Measurements from ENCODE around the gene ST3GAL3. TPM values are rescaled to one million over a fixed set of nuclear protein-coding genes. Genes with fewer than 3 reads are reported as not detected.

Gene ST3GAL3
- total and polyA plus RNA-seq, 2 experiments from 2014 or later, result 4.5 to 7.0 TPM

DNA sequence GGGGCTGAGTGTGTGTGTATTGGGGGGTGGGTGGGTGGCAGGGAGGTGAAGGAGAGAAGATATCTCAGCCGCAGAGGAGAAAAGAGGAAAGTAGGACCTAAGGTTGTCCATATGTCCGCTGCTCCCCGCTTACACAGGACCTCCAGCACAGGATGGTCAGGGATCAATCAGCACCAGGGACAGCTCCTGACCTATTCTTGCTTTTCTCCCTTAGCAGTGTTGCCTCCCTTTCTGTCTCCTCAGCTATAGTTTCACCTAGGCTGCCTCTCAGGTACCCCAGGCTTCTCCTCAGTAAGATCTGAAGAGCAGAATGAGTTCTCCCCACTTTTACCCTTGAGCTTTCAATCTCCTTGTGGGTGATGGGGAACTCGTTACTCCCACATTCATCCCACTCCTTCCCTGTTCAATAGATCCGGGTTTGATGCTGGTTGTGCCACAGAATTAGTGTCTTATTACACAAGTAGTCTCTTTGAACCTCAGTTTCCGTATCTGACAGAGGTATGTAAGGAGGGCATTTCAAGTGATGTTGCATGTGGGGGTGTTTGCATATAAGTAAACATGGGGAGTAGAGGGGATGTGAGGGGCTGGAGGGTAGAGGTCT is 261.1 kb downstream of the ST3GAL3 start:
- Histone ChIP-seq H3K27me3 (ENCODE audit: insufficient read depth) (no peaks in the 10 kb centered on the region), H3K79me2 (replicated peaks; ENCODE audit: insufficient read depth) (peaks cover 9% of the 10 kb centered on the region), H3K36me3 (ENCODE audit: insufficient read depth) (no peaks in the 10 kb centered on the region), H3K4me3 (no peak overlapping the region), H3K4me2 (no peak overlapping the region), H3F3A (replicated peaks; ENCODE audit: low read depth) (no peaks in the 10 kb centered on the region; the same call in 1 of the 2 replicates), H2AFZ (no peak overlapping the region), H3K4me1 (ENCODE audit: insufficient read depth) (peaks cover 11% of the 10 kb centered on the region; the same call in 1 of the 2 replicates), H3K27ac (ENCODE audit: low read depth) (no peak overlapping the region), H3K9me2 (ENCODE audit: insufficient read depth) (no peaks in the 10 kb centered on the region), H4K20me1 (replicated peaks; ENCODE audit: insufficient read depth) (peaks cover 3% of the 10 kb centered on the region; the same call in 1 of the 2 replicates)
- TF ChIP-seq STAT1 (IDR thresholded peaks at IDR 0.05; ENCODE audit: unreplicated experiment) (no peak), JUNB (IDR thresholded peaks at IDR 0.05; ENCODE audit: unreplicated experiment) (no peak), NANOG (IDR thresholded peaks at IDR 0.05; ENCODE audit: borderline replicate concordance) (no peak)
- TF ChIP-seq, protein P1, sequence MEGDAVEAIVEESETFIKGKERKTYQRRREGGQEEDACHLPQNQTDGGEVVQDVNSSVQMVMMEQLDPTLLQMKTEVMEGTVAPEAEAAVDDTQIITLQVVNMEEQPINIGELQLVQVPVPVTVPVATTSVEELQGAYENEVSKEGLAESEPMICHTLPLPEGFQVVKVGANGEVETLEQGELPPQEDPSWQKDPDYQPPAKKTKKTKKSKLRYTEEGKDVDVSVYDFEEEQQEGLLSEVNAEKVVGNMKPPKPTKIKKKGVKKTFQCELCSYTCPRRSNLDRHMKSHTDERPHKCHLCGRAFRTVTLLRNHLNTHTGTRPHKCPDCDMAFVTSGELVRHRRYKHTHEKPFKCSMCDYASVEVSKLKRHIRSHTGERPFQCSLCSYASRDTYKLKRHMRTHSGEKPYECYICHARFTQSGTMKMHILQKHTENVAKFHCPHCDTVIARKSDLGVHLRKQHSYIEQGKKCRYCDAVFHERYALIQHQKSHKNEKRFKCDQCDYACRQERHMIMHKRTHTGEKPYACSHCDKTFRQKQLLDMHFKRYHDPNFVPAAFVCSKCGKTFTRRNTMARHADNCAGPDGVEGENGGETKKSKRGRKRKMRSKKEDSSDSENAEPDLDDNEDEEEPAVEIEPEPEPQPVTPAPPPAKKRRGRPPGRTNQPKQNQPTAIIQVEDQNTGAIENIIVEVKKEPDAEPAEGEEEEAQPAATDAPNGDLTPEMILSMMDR (conservative IDR thresholded peaks at IDR 0.05; ENCODE audit: low read depth in 2 of 2), result no peak
- TF ChIP-seq, protein P2, sequence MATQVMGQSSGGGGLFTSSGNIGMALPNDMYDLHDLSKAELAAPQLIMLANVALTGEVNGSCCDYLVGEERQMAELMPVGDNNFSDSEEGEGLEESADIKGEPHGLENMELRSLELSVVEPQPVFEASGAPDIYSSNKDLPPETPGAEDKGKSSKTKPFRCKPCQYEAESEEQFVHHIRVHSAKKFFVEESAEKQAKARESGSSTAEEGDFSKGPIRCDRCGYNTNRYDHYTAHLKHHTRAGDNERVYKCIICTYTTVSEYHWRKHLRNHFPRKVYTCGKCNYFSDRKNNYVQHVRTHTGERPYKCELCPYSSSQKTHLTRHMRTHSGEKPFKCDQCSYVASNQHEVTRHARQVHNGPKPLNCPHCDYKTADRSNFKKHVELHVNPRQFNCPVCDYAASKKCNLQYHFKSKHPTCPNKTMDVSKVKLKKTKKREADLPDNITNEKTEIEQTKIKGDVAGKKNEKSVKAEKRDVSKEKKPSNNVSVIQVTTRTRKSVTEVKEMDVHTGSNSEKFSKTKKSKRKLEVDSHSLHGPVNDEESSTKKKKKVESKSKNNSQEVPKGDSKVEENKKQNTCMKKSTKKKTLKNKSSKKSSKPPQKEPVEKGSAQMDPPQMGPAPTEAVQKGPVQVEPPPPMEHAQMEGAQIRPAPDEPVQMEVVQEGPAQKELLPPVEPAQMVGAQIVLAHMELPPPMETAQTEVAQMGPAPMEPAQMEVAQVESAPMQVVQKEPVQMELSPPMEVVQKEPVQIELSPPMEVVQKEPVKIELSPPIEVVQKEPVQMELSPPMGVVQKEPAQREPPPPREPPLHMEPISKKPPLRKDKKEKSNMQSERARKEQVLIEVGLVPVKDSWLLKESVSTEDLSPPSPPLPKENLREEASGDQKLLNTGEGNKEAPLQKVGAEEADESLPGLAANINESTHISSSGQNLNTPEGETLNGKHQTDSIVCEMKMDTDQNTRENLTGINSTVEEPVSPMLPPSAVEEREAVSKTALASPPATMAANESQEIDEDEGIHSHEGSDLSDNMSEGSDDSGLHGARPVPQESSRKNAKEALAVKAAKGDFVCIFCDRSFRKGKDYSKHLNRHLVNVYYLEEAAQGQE (IDR thresholded peaks at IDR 0.05; ENCODE audit: unreplicated experiment), result peak; percentile 92
- H3K4me3 Mint-ChIP-seq, result peak overlapping the region; percentile 25; the same call in 2 of the 3 replicates
- peak; percentile 88 for DNase-seq (ENCODE audit: low spot score)
- H3K4me1 Mint-ChIP-seq, result peaks cover 9% of the 10 kb centered on the region
- peaks cover 5% of the 10 kb centered on the region for H3K27me3 Mint-ChIP-seq (ENCODE audit: insufficient read depth, low read depth, poor library complexity)
- peak; percentile 33 for ATAC-seq
- no peaks in the 10 kb centered on the region for H3K9me3 Mint-ChIP-seq
- peaks cover 31% of the 10 kb centered on the region for H3K36me3 Mint-ChIP-seq (ENCODE audit: low read depth)
- no peak overlapping the region for H3K27ac Mint-ChIP-seq

DNA sequence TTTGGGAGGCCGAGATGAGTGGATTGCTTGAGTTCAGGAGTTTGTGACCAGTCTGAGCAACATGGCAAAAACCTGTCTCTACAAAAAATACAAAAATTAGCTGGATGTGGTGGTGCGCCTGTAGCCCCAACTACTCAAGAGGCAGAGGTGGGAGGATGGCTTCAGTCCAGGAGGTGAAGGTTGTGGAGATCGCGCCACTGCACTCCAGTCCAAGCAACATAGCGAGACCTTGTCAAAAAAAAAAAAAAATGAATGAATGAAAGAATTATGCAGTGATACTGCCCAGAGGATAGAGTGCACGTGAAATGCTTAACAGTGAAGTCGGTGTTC is 262.0 kb downstream of the ST3GAL3 start:
- peak overlapping the region; percentile 60 for H3K4me3 ChIP-seq
- no peaks in the 10 kb centered on the region for H3K36me3 ChIP-seq (ENCODE audit: insufficient read depth)
- no peaks in the 10 kb centered on the region for H3K9me3 Mint-ChIP-seq
- TF ChIP-seq CREB1 (CRISPR knock-in tag; IDR thresholded peaks at IDR 0.05; ENCODE audit: low read depth), result no peak
- TF ChIP-seq, protein P1 (conservative IDR thresholded peaks at IDR 0.05; ENCODE audit: low read depth in 2 of 2), result no peak
- no peak for TF ChIP-seq ZNF331 (CRISPR knock-in tag; IDR thresholded peaks at IDR 0.05; ENCODE audit: low read depth)
- TF ChIP-seq NANOG (IDR thresholded peaks at IDR 0.05; ENCODE audit: borderline replicate concordance), result no peak
- TF ChIP-seq, protein P2 (IDR thresholded peaks at IDR 0.05; ENCODE audit: unreplicated experiment), result no peak
- TF ChIP-seq, protein P3, sequence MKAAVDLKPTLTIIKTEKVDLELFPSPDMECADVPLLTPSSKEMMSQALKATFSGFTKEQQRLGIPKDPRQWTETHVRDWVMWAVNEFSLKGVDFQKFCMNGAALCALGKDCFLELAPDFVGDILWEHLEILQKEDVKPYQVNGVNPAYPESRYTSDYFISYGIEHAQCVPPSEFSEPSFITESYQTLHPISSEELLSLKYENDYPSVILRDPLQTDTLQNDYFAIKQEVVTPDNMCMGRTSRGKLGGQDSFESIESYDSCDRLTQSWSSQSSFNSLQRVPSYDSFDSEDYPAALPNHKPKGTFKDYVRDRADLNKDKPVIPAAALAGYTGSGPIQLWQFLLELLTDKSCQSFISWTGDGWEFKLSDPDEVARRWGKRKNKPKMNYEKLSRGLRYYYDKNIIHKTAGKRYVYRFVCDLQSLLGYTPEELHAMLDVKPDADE (IDR thresholded peaks at IDR 0.05), result no peak
- TF ChIP-seq STAT1 (IDR thresholded peaks at IDR 0.05; ENCODE audit: unreplicated experiment), result no peak

More for the DNA sequence above, 262.0 kb downstream of the ST3GAL3 start:
- DNase-seq (ENCODE audit: low spot score) (no peak), ATAC-seq (peak; percentile 2)
- H3K27me3 Mint-ChIP-seq (ENCODE audit: insufficient read depth, low read depth, poor library complexity), result peaks cover 7% of the 10 kb centered on the region
- no peak overlapping the region for H3K27ac Mint-ChIP-seq
- H3K27me3 ChIP-seq (ENCODE audit: insufficient read depth), result no peaks in the 10 kb centered on the region
- H3K79me2 ChIP-seq (replicated peaks; ENCODE audit: insufficient read depth), result peaks cover 9% of the 10 kb centered on the region
- peak overlapping the region; percentile 75; the same call in 1 of the 2 replicates for H2AFZ ChIP-seq
- H3K4me1 ChIP-seq (ENCODE audit: insufficient read depth), result peaks cover 18% of the 10 kb centered on the region
- peaks cover 18% of the 10 kb centered on the region for H3K4me1 Mint-ChIP-seq
- H3K9me2 ChIP-seq (ENCODE audit: insufficient read depth), result no peaks in the 10 kb centered on the region
- peak overlapping the region; percentile 99 for H3K4me3 Mint-ChIP-seq
- no peaks in the 10 kb centered on the region; the same call in 1 of the 2 replicates for H3F3A ChIP-seq (replicated peaks; ENCODE audit: low read depth)
- no peak overlapping the region for H3K27ac ChIP-seq (ENCODE audit: low read depth)
- peaks cover 3% of the 10 kb centered on the region; the same call in 1 of the 2 replicates for H4K20me1 ChIP-seq (replicated peaks; ENCODE audit: insufficient read depth)
- H3K4me2 ChIP-seq, result peak overlapping the region; percentile 82
- H3K36me3 Mint-ChIP-seq (ENCODE audit: low read depth), result peaks cover 39% of the 10 kb centered on the region

All from GM23338 (cell line).